GM21526 (cell line): ENCODE measurements around the gene CDH15.

ENCODE experiments used
- ATAC-seq: cut with Tn5 transposase; IDR thresholded peaks from one replicate; pipeline ENCODE4 v1.9.1; 2021; ENCODE audit warnings: moderate library complexity; ENCODE audit not compliant: unreplicated experiment, low FRiP score

The CDH15 gene

GRCh38 chr16:89170346-89171215, 967 bp upstream of the CDH15 start:
- ATAC-seq = no peak

GRCh38 chr16:89172171-89172527, 601 bp downstream of the CDH15 start:
- ATAC-seq = no peak

GRCh38 chr16:89172528-89173173, 1.1 kb downstream of the CDH15 start:
- ATAC-seq = no peak

- no peak for ATAC-seq
Measured at GRCh38 chr16:89173174-89173921, 1.8 kb downstream of the CDH15 start.

GRCh38 chr16:89174055-89174827, 2.7 kb downstream of the CDH15 start:
- ATAC-seq = no peak

- no peak for ATAC-seq
Measured at GRCh38 chr16:89174877-89175276, 3.3 kb downstream of the CDH15 start.

DNA sequence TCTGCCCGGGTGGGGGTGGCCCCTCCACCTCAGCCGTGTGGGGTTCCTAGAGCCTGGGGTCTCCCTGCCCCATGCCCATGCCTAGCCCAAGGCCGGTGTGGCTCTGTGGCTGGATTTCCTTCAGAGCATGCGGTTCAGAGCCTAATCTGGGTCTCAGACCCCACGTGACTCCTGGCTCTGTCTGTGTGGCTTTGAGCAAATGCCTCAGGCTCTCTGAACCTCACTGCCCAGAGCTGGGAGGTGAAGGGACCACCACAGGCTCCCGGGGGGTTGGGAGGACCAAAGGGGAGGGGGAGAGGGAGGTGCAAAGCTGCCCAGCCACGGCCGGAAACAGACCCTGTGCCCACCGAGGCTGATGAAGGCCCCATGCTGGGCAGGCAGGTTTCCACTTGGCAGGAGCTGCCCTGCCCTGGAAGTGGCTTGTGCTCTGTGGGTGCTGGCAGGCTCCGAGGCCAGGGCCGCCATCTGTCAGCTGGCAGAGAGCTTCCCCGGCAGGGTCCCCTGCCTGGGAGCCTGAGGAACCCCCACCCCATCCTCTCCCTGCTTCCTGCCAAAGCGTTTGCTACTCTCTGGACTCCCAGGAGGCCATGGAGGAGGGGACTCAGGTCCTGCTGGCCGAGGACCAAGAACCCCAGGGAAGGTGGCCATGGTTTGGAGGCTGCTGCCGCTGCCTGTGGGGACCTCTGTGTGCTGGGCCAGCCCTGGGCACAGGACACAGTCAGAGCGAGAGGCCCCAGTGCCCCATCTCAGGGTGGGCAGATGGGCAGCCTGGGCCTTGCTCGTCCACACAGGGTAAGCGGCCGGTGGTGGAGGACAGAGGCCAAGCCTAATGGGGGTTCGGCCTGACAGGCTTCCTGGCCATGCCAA, 4.0 kb downstream of the CDH15 start:
- ATAC-seq = no peak

GRCh38 chr16:89176147-89176690, 4.7 kb downstream of the CDH15 start:
- ATAC-seq = no peak

DNA sequence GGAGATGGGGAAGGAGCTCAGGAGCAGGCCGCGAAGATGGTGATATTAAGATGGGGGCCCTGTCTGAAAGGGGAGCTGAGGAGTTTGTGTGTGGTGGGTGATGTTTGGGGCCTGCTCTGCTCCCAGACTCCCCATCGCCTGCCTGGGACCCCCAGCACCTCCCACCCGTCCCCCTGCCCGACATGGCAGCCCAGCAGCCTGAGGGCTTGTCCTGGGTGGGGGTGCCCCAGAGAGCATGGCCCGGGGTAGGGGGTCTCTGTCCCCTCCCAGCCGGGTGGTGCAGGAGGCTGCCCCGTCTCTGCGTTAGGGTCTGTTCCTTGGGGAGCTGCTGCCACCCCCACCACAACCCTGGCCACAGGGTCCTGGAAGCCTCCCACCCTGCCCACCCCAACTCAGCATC, 5.2 kb downstream of the CDH15 start:
- no peak for ATAC-seq

DNA sequence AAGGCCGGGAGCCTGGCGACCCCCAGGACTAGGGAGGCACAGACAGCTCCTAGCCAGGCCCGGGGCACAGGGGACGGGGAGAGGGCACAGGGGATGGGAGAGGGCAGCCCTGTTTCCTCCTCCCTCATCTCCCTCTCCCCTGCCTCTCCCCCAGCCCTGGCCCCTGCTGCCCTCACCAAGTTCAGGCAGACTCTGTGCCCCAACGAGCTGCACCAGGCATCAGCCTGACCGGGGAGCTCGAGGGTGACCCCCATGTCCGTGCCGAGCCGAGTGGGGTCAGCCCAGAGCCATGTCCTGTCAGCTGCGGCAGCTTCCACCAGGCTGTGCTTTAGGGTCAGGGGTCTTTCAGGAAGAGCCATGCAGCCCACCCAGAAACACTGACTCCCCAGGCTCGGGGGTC, 6.0 kb downstream of the CDH15 start:
- ATAC-seq = no peak

- no peak for ATAC-seq
Measured at GRCh38 chr16:89178453-89179147, 7.1 kb downstream of the CDH15 start.

- no peak for ATAC-seq
Measured at GRCh38 chr16:89179148-89179484, 7.6 kb downstream of the CDH15 start.

GRCh38 chr16:89179656-89180315, 8.2 kb downstream of the CDH15 start:
- no peak for ATAC-seq

GRCh38 chr16:89183463-89183862, 11.9 kb downstream of the CDH15 start:
- ATAC-seq = no peak

DNA sequence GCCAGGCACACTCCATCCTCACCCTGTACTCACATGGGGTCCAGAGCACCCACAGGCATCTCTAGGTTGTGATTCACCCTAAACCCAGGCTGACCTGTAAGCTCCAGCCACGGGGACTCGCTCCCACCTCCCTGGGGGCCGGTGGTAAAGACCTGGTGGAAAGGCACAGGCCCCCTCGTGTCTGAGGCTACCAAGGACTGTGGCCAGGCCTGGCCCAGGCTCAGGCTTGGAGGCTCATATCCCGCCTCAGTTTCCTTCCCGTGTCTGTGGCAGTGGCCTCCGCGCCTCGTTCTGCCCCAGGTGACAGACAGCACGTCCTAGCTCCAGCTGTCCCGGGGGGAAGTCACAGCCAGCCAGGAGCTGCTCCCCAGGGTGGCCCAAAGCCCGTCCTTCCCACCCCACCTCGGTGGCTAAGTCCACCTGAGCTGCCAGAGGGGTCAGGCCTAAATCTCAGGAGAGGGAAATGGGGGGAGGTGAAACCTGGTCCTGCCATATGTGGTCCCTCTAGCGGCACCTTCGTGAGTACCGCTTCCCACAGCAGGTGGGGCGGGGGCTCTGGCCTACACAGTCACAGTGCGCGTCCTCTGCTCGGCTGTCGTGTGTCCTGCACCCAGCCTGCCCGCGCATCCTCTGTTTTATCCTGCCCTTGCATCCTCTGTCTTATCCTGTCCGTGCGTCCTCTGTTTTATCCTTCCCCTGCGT, 12.6 kb downstream of the CDH15 start:
- no peak for ATAC-seq

DNA sequence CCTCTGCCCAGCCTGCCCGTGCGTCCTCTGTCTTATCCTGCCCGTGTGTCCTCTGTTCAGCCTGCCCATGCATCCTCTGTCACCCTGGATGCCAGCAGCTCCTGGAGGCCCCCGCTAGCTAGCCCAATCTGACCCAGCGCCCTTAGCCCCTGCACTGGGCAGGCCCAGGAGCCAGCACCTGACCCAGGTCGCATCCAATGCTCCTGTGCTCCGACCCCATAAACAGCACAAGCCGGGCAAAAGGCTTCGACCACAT, 13.1 kb downstream of the CDH15 start:
- no peak for ATAC-seq

- no peak for ATAC-seq
Measured at GRCh38 chr16:89184933-89185794, 13.6 kb downstream of the CDH15 start.
